Astrocyte (in vitro differentiated cells and primary cell): ENCODE results near the gene SPIN3. TPM values are rescaled to one million over a fixed set of nuclear protein-coding genes. Genes with fewer than 3 reads are reported as not detected.

Experiments
- total RNA-seq: library from RNA; stranded (reverse); gene quantifications from 2 replicates; pipeline ENCODE4 v1.2.1, GENCODE V29; 2021

Gene SPIN3
- total RNA-seq, 1 donor from 2014 or later, result 11.6 TPM

Other genes with a start within 250 kb of the SPIN3 start
- 12.1 and 13.0 TPM in 2 replicates for gene SPIN2B, start 126.0 kb upstream of the SPIN3 start, total RNA-seq
- 1.2 TPM in 2 replicates for gene SPIN2A, start 141.9 kb upstream of the SPIN3 start, total RNA-seq